Limb (tissue), 2 donors: Measurements from ENCODE around the gene AKR1C2.
"Not testable (repeated sequence)": the region's sequence is repeated elsewhere in the genome, so short reads cannot be mapped to it uniquely, and the experiment has no call there.

Source experiments
- DNase-seq, 2 donors: peaks; one replicate each; pipeline ENCODE4 v3.0.0-alpha.2; 2016; ENCODE audit errors: extremely low spot score in 2 of 2

Gene AKR1C2

DNA sequence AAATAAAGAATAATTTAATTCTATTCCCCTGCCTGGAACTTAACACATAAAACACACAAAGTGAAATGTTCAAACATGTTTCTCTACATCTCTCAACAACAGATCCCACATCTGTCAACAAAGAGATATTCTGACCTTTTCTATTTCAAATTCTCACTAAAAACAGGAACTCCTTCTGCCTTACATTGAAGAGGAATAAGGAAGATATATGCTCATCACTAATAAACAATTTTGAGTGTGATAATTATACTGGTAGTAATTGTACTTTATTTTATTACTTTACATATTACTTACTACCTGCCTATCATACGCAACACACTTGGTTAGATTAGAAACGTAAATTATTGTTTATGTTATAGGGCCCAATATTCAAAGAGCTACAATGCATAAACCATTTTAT lies 13.4 kb downstream of the AKR1C2 start:
- no peak for DNase-seq

DNA sequence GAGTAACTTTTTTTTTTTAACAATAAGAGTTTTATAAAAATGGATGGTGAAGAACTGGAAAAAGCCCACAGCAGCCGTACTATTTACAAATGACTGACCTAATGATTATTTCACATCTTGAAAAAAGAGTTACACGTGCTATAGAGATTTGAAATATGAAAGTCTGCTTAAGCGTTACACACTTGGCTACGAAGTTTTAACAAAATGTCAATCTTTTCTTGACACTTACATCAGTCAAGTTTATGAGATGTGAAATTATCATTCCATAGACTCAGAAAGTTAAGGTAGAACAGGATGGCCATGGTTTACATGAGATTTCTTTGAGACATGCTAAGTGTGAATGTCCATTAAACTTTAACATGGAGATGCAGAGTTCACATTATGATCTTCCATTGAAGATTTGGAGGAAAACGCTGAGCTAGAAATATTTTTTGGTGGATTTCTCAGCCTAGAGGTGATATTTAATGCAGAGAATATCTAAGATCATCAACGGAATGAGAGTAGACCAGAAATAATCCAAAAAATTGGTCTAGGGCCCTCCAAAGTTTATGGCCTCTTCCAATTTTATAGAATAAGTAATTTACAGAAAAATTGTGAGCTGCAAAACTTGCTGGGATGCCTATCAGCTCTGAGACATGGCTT lies 15.5 kb downstream of the AKR1C2 start:
- not testable (repeated sequence) for DNase-seq

DNA sequence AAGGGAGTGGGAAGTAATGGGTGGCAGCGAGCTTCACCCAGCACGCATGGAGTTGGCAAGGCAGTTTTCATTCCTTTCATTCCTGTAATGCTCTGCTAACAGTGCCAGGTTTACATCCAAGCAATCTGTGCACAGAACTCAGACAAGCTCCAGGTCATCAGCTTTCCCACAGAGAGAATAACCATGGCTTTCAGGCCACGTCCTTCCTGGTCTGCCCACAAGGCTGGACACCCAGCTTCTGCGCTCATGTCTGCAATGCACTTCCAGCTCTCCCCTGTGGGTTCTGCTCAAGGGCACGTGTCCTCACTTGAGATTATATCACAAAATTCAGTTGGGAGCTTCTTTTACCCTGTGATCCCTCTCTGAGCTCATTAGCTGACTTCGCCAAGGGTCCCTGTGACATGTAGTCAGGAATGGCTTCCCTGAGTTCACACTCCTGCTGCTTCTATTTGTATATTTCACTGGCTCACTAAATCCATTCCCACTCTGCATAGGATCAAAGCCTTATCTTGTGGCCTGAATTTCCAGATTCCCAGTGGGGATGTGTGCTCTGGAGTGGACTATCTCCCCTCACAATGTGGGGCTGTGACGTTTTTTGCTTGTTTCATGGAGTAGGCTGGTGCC lies 18.6 kb downstream of the AKR1C2 start:
- DNase-seq, result no peak

DNA sequence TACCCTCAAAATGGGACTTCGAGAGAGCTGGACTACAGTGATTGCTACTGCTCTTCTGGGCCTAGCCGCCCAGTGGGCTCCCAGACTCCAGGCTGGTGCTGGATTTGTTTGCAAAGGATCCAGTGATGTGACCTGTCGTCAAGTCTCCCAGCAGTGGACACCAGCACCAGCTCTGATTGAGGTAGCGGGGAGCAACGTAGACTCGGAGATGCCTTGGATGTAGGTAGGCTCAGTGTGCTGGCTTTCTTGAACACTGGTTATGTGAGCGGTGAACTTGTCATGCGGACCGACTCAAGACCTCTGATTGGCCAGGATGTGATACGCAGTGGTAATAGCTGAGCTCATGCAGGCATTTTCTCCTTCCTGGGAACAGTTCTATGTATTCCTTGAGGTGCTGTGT lies 19.4 kb downstream of the AKR1C2 start:
- no peak for DNase-seq

DNA sequence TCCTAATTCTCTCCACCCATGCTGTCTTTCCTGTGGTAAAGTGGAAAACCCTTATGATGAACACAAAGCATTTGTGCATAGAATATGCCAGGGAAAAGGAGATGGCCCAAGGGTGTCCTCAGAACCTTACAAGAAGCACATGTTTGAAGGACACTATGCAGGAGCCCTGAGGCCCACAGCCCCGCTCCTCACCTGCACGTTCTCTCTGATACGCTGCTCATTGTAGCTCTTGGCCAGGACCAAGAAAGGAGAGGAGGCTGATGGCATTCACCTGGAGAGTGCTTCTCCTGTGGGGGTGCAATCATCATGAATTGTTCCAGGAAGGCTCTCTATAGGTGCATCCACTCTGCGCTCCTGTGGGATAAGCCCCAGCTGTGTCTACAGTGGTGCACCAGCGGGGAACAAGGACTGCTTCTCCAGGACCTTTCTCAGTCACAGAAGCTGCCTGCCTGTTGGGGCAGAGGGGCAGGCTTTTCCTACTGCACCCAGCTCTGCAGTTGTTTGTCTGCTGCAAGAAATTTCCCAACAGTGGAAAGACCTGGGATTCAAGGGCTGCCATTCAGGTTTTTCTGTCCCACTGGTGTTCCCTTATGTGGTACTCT lies 19.9 kb downstream of the AKR1C2 start:
- no peak for DNase-seq

DNA sequence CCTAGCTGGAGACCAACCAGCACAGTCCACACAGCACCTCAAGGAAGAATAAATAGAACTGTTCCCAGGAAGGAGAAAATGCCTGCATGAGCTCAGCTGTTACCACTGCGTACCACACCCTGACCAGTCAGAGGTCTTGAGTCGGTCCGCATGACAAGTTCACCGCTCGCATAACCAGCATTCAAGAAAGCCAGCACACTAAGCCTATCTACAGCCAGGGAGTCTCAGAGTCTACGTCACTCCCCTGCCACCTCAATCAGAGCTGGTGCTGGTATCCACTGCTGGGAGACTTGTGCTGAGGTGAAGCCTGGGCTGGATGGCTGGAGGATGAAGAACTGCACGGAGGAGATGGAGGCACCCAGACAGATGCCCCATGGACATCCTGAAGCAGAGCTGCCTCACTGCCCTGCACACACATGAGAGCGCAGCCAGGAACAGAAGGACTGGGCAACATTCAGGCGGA lies 20.9 kb downstream of the AKR1C2 start:
- DNase-seq, result no peak

DNA sequence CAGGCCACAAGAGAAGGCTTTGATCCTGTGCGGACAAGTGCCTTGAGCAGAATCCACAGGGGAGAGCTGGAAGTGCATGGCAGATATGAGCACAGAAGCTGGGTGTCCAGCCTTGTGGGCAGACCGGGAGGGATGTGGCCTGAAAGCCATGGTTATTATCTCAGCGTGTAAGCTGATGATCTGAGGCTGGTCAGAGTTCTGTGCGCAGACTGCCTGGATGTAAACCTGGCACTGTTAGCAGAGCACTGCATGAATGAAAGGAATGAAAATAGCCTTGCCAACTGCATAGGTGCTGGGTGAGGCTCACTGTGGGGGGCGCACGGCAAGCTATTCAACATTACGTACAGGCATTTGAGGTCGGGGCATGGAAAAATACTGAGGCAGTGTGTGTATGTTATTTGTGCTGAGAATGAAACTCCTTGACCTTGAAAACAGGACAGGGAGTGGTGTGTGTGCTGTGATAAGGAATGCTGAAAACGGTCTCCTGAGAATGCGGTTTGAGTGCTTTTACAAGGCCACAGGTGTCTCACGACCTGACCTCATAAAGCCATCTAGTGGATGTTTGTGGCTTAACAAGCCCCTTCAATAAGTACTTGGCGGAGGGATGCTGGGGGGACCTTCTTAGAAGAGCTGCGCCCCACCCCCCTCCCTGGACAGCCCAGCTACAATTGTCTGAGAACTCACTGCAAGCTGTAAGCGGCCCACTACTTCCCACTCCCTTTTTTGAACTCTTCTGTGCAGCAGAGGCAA lies 21.8 kb downstream of the AKR1C2 start:
- DNase-seq, result no peak

DNA sequence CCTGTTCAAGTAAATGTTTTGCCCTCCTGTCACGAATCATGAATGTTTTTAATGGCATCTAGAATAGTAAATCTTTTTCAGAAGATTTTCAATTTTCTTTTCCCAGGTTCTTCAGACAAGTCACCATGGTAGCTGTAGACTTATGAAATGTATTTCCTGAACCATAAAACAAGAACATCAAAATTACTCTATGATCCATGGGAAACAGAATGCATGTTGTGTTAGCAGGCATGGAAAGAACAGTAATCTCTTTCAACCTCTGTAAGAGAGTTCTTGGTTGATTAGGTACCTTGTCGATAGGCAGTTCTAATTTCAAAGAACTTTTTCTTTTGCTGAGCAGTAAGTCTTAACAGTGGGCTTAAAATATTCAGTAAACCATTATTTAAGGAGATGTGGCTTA lies 22.9 kb downstream of the AKR1C2 start:
- DNase-seq, result no peak

DNA sequence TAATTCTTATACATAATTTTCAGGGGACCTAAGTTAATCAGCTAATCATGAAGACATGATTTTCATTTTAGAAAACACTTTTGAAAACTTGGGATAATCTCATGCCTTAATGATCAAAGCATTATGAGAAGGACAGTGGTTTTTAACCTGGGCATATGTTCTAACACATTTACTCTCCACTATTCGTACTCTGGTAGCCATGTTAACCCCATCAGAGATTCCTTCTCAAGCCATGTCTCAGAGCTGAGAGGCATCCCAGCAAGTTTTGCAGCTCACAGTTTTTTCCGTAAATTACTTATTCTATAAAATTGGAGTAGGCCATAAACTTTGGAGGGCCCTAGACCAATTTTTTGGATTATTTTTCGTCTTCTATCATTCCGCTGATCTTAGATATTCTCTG lies 24.8 kb downstream of the AKR1C2 start:
- no peak for DNase-seq

DNA sequence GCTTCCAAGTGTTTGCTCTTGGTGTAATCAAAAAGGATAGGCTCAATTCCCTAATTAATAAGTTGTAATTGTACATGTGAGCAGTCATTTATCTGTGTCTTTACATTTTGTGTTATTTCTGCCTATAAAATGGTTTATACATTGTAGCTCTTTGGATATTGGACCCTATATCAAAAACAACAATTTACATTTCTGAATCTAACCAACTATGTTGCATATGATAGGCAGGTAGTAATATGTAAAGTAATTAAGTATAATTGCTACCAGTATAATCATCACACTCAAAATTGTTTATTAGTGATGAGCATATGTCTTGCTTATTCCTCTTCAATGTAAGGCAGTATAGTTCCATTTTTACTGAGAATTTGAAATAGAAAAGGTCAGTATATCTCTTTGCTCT lies 26.6 kb downstream of the AKR1C2 start:
- DNase-seq, result no peak

DNA sequence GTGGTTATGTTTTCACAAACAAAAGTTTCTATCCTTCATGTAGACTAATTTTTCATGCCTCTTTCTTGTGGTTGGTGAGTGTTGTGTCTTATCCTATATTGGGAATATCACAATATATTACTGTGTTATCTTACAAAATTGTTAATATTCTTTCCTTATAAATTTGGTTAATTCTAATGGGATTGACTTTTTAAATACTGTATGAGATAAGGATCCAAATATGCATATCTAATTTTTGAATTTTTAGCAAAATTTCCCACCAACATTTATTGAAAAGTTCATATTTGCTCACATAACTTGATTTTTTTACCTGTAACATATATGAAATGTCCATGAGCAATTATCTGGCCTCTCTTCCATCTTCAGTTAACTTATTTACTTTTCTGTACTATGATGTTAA lies 29.3 kb downstream of the AKR1C2 start:
- DNase-seq, result not testable (repeated sequence)

DNA sequence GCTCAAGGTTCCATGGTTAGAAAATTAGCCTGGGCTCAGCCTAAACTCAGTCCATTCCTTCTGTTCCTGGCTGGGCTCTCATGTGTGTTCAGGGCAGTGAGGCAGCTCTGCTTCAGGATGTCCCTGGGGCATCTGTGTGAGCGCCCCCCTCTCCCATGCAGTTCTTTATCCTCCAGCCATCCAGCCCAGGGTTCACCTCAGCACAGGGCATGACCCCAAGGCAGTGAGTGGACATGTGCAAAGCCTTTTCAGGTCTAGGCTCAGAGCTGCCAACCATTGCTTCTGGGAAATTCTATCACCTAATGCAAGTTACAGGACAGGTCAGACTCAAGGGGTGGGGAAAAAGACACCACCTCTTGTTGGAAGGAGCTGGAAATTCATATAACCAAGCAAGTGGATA lies 30.4 kb downstream of the AKR1C2 start:
- DNase-seq, result not testable (repeated sequence)

DNA sequence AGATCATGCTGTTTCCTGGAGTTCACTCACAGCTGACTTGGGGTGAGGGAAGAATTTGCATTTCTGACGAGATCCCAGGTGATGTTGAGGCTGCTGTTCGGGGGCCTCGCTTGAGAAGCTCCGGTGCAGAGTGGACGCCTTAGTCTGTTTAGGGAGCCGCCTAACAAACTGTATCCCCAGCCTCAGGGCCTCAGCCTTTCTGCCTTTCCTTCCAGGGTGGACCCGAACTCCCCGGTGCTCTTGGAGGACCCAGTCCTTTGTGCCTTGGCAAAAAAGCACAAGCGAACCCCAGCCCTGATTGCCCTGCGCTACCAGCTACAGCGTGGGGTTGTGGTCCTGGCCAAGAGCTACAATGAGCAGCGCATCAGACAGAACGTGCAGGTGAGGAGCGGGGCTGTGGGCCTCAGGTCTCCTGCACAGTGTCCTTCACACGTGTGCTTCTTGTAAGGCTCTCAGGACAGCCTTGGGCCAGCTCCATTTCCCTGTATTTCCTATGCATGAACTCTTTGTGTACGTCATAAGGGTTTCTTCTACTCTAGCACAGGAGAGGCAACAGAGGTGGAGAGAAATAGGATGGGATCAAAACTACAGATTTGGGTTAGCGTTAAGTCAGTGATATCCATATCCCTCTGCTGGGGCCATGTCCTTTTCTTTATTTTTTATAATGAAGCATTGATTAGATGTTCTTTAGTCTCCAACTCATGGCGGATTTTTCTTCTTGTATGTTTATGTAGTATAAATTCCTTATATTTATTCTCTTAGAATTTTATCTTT lies 31.1 kb downstream of the AKR1C2 start:
- DNase-seq, result not testable (repeated sequence)

DNA sequence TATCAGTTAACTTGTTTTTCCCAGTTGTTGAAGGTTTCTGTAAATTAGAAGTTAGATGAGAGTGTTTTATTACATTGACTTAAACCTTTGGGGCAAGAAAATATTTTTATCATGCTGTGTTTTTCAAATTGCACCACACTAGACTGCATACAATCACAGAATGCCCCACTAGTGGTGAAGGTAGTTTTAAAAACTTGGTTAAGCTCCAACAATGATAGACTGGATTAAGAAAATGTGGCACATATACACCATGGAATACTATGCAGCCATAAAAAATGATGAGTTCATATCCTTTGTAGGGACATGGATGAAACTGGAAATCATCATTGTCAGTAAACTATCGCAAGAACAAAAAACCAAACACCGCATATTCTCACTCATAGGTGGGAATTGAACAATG lies 33.3 kb downstream of the AKR1C2 start:
- DNase-seq, result not testable (repeated sequence)

DNA sequence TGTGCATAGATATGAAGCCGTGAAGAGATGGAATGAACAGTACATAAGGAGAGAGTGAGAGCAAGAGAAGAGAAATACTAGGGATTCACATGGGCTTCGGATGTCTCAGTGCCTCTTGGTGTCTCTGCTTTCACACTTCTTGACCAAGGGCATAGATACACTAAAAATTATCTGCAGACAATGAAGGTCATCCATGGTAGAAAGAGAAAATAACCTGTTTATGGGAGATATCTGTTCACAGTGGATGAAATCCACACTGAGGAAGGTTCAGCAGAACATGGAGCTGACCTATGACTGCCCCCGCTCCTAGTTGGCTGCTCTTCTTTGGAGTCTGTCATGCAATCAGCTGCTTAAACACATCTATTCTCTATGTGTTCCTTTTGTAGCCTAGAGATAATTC lies 34.4 kb downstream of the AKR1C2 start:
- not testable (repeated sequence) for DNase-seq

DNA sequence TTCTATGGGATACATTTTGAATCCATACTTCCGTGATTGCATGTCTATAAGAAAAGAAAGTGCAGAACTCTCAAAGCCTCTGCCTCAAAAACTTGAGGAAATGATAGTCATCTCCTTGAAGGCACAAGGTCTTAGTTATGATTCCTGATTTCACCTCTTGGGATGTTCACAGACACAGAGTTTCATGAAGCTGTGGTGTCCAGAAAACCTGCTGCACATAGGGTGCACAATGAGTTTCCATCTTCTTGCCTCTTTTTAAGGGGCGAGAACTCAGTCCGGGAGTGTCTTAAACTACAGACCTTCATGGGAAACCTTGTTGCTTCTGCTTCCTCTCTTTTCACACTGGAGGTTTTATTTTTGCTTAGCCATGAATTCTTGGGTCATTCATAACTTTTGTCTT lies 36.5 kb downstream of the AKR1C2 start:
- not testable (repeated sequence) for DNase-seq

DNA sequence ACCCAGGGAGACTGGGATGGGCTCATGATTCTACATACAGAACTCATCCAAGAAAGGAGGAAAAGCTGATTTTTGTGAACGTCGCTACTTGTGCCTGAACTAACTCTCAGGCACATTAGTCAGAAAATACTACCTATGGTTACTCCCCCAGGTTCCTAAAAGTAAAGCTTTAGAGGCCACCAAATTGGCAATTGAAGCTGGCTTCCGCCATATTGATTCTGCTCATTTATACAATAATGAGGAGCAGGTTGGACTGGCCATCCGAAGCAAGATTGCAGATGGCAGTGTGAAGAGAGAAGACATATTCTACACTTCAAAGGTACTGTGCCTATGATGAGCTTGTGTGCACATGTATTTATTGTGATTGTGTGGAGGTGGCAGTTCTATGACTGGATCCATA lies 37.9 kb downstream of the AKR1C2 start:
- DNase-seq, result not testable (repeated sequence)

DNA sequence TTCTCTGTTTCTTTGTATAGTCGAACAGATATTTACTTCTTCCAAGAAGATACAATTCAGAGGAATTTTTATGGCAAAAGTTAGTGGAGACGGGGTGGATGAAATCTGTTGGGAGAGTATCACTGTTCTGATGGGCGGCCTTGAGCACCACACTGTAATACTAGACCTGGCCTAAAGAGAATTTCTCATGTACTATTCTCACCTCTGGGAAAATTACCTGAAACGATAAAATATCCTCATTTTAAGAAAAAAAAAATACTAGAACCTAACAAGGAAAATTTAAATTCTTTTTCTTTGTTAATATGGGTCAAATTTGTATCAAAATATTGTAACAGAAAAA lies 39.9 kb downstream of the AKR1C2 start:
- DNase-seq, result not testable (repeated sequence)

DNA sequence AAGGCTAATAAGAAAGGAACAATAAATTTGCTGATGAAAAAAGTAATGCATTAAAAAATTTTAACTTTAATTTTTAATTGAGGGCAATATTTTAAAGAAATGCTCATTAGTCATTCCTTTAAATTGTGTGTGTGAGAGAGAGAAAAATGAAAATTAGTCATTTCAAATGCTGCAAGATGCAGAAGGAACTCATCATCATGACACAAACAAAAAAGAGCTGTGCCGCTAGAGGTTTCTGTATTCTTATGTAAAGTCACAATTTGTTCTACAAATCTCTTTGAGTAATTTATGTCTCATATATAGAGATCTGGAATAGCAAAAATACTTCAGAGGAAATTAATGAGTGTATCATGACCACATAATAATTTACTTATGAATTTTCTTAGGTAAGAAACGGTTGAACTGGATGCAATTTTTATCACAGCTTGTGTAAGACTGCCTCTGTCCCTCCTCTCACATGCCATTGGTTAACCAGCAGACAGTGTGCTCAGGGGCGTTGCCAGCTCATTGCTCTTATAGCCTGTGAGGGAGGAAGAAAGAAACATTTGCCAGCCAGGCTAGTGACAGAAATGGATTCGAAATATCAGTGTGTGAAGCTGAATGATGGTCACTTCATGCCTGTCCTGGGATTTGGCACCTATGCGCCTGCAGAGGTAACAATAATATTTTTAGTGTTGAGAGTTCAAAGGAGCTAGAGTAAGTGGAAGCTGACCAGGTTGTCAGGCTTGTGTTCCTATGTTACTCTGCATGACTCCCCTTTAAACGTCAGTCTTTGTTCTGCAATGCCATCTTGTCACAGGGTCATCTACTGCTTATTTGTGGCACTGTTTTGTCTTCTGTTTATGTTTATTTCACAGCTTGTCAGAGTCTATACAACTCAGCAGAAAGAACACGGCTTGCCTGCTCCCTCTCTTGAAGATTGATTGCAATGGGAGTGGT lies 40.5 kb downstream of the AKR1C2 start, which contains the start of gene AKR1C1:
TSS of gene AKR1C1 (plus strand) at position 540 of the 939 bp plus-strand sequence. CDS start at position 570, 30 bp downstream.
- DNase-seq, result not testable (repeated sequence)

DNA sequence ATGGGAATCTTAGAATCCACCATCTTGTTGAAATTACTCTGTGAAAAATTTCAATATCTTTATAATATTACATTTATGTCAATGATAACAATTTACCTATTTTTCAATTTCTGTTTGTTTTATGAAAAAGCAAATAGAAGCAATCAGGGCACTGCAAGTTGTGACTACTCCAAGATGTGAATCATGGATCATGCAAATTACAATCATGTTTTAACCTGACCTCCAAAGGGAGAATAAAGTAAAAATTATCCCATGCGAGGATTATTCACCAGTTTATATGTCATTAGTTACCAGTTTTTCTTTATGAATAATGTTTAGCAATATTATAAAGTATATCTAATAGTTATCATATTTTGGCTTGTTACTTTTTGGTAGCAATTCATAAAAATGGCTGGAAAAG lies 41.3 kb downstream of the AKR1C2 start:
- DNase-seq, result not testable (repeated sequence)
